B cell (primary cell): ENCODE data around the gene CDA.

Source experiments
- CTCF ChIP-seq: fragments of 200-600 bp; IDR thresholded peaks from one replicate; pipeline ENCODE4 v1.8.0; 2022; ENCODE audit warnings: antibody characterized with exemption, mild to moderate bottlenecking
- EZH2 ChIP-seq: IDR thresholded peaks from 2 replicates; pipeline ENCODE4 v1.6.1; 2012; ENCODE audit warnings: borderline replicate concordance, low read depth, mild to moderate bottlenecking, moderate library complexity, low read length; ENCODE audit not compliant: insufficient read depth, poor library complexity, severe bottlenecking

DNA sequence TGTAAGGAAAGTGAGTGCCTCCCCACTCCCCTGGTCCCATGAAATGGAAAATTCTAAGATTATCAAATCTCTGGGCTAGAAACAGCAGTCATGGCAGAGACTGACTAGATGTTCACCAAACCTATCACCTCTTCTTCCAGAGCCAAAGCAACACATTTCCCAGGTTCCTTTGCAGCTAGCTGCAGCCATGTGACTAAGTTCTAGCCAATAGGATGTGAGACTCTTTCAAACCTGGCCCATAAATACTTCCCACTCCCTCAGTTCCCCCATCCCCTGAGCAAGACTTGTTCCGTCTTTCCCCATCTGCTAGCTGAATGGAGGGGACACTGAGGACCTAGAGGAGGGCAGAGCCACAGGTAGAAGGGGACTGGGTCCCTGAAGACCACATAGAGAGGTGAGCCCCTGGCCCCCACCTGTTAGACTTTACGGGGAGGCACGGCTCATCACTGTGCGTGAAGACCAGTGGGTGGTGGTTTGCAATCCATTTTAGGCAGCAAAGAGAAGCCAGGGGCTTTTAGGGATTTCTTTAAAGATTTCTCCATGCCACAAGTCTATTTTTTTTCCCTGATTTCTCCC, 19.3 kb upstream of the CDA start:
- no peak for TF ChIP-seq CTCF
- TF ChIP-seq EZH2: no peak
